ENCODE results near the gene THYN1.
"Not testable (repeated sequence)": the region's sequence is repeated elsewhere in the genome, so short reads cannot be mapped to it uniquely, and the experiment has no call there.

The THYN1 gene

DNA sequence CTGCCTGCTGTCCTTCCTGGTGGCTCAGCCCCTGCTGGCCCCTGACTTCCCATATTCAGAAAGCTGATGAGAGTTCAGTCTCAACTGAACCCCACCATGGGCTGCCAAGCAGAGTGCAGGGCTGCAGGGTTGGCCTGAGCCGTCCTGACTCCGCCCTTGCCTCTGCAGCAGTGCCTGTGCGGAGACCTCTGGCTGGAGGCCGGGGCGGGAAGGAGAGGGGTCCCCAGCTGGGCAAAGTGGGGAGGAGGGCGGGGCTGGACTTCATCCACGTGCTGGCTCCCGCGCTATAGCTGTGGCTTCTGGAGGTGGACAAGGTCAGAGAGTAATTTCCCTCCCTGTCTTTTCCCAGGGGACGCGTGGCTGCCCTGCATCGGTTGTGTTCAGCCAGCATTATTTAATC, 36.6 kb upstream of the THYN1 start:
- TF ChIP-seq, protein P1, sequence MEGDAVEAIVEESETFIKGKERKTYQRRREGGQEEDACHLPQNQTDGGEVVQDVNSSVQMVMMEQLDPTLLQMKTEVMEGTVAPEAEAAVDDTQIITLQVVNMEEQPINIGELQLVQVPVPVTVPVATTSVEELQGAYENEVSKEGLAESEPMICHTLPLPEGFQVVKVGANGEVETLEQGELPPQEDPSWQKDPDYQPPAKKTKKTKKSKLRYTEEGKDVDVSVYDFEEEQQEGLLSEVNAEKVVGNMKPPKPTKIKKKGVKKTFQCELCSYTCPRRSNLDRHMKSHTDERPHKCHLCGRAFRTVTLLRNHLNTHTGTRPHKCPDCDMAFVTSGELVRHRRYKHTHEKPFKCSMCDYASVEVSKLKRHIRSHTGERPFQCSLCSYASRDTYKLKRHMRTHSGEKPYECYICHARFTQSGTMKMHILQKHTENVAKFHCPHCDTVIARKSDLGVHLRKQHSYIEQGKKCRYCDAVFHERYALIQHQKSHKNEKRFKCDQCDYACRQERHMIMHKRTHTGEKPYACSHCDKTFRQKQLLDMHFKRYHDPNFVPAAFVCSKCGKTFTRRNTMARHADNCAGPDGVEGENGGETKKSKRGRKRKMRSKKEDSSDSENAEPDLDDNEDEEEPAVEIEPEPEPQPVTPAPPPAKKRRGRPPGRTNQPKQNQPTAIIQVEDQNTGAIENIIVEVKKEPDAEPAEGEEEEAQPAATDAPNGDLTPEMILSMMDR (IDR thresholded peaks at IDR 0.05; ENCODE audit: insufficient read depth, low read depth, low read length, missing control alignments) = no peak
- DNase-seq (ENCODE audit: low read depth) = no peak
- H3K4me3 ChIP-seq (ENCODE audit: low read length) = no peak overlapping the region

DNA sequence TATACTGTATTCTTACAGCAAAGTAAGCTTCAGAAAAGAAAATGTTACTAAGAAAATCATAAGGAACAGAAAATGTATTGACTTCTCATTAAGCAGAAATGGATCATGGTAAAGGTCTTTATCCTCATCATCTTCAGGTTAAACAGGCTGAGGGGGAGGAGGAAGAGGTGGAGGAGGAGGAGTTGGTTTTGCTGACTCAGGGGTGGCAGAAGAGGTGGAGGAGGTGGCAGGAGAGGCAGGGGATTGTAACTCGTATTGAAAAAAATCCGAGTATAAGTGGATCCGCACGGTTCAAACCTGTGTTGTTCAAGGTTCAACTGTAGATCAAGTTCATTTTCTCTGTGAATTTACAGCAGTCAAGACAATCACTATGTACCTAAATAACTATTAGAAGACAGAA, 36.0 kb upstream of the THYN1 start:
- DNase-seq (ENCODE audit: low read depth) = no peak
- no peak overlapping the region for H3K4me3 ChIP-seq (ENCODE audit: low read length)
- TF ChIP-seq, protein P1 (IDR thresholded peaks at IDR 0.05; ENCODE audit: insufficient read depth, low read depth, low read length, missing control alignments) = no peak

DNA sequence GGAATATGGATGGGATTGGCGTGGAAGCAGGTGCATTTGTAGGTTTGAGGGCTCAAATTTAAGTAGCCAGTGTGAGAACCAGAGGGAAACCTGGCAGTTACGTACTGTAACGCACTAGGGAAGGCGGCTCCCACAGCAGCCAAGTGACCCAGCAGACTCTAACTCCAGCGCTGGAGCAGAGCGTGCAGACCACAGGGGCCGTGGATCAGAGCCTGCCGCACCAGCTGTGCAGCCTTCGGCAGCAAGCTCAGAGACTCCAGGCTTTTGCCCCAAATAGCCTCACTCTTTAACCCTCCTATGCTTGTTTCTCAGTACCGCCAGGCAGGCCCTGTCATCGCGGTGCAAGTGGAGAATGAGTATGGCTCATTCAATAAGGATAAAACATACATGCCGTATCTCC, 35.3 kb upstream of the THYN1 start:
- TF ChIP-seq, protein P1 (IDR thresholded peaks at IDR 0.05; ENCODE audit: insufficient read depth, low read depth, low read length, missing control alignments) = no peak
- DNase-seq (ENCODE audit: low read depth) = no peak
- H3K4me3 ChIP-seq (ENCODE audit: low read length) = no peak overlapping the region

DNA sequence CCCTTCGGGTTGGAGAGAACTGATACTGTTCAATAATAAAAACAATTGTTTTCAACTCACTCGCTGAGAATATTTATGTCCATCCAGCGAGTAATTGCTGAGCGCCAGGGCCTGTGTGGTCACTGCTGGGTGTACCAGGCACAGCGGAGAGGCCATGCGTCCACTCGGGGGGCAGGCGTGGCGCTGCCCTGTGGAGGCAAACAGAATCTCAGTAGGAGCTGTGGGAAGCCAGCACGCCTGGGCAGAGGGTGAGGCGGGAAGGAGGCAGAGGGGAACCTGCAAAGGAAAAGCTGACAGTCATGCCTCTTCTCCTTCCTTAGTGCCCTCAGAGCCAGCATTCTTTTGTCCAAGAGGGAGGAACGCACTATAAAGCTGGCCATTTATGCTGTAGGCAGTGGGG, 34.4 kb upstream of the THYN1 start:
- no peak overlapping the region for H3K4me3 ChIP-seq (ENCODE audit: low read length)
- DNase-seq (ENCODE audit: low read depth) = no peak
- TF ChIP-seq, protein P1 (IDR thresholded peaks at IDR 0.05; ENCODE audit: insufficient read depth, low read depth, low read length, missing control alignments) = no peak

DNA sequence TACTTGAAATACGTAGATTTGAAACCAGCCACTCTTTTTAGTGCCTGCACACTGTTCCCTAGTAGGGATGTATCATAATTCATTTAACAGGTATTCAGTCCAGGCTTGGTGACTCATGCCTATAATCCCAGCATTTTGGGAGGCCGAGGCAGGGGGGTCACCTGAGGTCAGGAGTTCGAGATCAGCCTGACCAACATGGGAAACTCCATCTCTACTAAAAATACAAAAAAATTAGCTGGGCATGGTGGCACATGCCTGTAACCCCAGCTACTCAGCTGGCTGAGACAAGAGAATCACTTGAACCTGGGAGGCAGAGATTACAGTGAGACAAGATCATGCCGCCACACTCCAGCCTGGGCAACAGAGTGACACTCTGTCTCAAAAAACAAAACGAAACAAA, 31.2 kb upstream of the THYN1 start:
- DNase-seq (ENCODE audit: low read depth); H3K4me3 ChIP-seq (ENCODE audit: low read length): not testable (repeated sequence)

DNA sequence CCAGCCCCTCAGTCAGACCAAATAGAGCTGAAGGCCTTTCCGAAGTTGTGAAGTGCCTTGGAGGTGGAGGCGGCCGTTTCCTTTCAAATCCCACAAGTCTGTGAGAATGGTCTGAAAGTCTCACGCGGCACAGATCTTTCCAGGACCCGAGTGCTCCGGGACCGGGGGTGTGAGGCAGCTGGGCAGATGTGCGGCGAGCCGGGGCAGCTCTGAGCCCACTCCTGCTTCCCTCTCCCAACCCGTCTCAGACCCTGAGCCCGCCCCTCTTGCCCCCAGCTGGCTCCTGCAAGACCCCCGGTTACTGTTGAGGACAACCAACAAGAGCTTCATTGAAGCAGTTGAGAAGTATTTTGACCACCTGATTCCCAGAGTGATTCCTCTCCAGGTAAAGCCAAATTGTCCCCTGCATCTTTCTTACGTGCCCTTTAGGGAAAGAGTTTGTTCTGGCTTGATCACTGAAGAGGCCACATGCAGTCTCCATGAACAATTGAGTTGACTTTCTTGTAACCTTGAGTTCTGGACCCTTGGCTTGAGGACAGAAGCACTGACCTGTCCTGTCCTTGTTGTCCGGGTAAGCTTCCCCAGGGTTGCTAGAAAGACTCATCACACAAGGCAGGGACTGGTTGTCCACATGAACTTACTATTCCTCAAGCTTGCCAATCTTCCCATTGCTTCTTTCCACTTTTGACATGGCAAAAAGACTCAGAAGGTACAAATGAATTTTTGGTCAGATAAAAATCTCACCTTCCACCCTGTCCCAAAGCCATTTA, 30.5 kb upstream of the THYN1 start:
- H3K4me3 ChIP-seq (ENCODE audit: low read length) = no peak overlapping the region
- DNase-seq (ENCODE audit: low read depth) = no peak
- TF ChIP-seq, protein P1 (IDR thresholded peaks at IDR 0.05; ENCODE audit: insufficient read depth, low read depth, low read length, missing control alignments) = no peak

DNA sequence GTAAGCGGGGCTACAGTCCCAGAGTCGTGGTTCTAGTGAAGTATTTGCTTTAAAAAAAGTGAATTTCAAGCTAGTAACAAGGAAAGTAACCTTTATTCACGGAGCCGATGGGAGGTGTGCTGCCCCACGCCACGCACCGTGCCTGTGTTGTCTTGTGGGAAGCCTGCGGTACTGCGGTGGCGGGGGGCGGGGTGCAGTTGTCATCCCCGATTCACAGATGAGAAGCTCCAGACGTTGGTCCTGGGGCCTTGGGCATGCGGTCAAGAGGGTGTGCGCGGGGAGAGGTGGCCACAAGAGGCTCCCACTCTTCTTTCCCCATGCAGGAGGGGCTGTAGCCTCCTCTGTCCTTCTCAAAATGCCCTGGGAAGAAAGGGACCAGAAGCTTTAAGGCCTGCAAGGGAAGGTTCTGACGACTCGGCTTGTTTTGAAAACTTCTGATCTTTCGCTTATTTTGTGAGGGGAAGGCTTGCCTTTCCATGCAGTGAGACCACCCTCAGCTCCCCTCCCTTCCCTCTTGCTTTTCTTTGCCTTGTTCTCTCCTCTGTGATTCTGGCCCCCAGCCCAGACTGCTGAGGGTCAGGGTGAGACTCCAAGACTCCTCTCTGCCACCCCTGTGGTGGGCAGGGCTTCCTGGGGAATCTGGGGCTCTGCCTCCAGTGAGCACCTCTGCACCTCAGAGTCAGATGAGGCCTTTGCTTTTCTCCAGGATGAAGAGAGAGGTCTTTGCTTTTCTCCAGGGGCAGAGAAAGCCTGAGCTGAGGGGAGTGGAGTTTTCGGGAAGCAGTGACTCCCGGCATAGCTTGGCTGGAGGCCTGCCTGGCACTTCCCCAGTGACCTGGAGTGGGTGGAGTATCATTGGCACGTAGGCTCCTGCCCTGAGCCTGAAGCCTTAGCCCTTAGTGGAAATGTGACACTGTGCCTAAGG, 29.2 kb upstream of the THYN1 start:
- DNase-seq (ENCODE audit: low read depth) = no peak
- TF ChIP-seq, protein P1 (IDR thresholded peaks at IDR 0.05; ENCODE audit: insufficient read depth, low read depth, low read length, missing control alignments) = no peak
- no peak overlapping the region for H3K4me3 ChIP-seq (ENCODE audit: low read length)

DNA sequence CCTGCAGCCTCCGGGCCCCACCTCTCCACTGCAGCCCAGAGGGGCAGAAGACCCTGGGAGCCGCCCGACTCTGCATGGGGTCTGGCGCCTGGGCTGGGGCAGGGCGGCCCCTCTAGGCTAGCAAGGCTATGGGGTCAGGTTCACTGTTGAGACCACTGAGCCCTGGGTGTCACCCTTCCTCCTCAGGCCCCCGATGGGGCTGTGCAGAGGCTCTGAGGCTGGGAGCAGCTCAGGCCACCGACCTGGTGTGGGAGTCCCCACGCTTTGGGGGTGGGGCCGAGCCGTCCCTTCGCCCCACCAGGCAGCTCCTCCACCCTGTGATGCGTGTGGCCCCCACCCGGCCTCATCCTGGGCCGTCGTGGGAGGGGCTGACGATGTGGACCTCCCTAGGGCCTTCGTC, 28.5 kb upstream of the THYN1 start:
- not testable (repeated sequence) for DNase-seq (ENCODE audit: low read depth); H3K4me3 ChIP-seq (ENCODE audit: low read length)

All from epithelial cell of esophagus (primary cell).